GM21381 (cell line): ENCODE data around the gene TPST1.
"Not testable (repeated sequence)": the region's sequence is repeated elsewhere in the genome, so short reads cannot be mapped to it uniquely, and the experiment has no call there.

ENCODE experiments used
- ATAC-seq: cut with Tn5 transposase; IDR thresholded peaks from one replicate; pipeline ENCODE4 v1.9.1; 2021; ENCODE audit warnings: mild to moderate bottlenecking, moderate library complexity; ENCODE audit not compliant: unreplicated experiment

The TPST1 gene

DNA sequence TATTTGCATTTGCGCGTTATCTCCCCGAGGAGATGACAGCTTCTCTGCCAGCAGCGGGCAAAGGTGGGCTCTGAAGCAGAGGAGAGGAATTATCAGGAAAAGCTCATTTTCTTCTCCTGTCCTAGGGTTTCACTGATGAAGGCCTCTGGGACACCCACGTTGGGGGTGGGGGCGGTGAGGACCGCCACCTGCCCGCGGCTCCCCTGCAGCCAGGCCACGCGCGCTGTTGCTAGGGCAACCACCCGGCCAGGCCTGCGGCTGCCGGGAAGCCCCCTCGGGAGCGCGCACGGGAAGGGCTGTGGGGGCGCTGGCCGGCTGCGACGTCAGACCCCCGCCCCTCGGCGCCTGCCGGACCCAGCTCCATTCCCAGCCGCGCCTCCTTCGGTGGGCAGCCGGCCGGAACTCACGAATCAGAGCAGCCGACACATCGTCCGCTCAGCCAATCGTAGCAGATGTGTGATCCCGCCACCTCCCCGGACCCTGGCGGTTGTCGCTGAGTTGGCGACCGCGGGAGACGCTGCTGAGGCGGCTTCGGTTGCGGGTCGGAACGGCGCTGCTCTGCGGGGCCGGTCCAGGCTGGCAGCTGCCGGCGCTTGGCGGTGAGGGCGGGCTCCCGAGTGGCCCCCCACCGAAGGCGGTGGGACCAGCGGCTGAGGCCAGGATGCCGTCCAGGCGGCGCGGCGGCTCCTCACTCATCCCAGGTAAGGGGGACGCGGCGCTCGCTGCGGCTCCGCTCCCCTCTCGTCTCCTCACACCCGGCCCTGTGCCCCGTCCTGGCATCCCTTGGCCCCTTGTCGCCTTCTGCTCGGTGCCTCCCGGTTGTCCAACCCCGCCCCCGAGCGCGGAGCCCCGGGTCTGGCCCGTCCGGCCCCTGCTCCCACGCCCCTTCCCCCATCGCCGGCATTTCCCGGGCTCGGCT is at the start of gene TPST1:
TPST1 (plus strand) TSS at position 513 of the 919 bp plus-strand sequence. CDS start 35,092 bp downstream, outside the sequence.
- peak; percentile 95 for ATAC-seq

- ATAC-seq = not testable (repeated sequence)
These were observed 49.1 kb upstream of the TPST1 start for GRCh38 chr7:66156035-66156434.

- ATAC-seq = no peak
These were observed 48.1 kb upstream of the TPST1 start for GRCh38 chr7:66157060-66157459.

DNA sequence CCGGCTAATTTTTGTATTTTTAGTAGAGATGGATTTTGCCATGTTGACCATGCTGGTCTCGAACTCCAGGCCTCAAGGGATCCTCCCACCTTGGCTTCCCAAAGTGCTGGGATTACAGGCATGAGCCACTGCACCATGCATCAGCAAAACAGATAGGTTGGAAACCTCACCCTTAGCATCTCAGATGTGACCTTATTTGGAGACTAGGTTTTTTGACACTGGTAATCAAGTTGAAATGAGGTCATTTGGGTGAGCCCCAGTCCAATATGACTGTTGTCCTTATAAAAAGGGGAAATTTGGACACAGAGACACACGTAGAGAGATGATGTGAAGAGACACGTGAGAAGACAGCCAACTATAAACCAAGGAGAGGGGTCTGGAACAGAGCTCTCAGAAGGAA is 42.5 kb upstream of the TPST1 start:
- no peak for ATAC-seq

DNA sequence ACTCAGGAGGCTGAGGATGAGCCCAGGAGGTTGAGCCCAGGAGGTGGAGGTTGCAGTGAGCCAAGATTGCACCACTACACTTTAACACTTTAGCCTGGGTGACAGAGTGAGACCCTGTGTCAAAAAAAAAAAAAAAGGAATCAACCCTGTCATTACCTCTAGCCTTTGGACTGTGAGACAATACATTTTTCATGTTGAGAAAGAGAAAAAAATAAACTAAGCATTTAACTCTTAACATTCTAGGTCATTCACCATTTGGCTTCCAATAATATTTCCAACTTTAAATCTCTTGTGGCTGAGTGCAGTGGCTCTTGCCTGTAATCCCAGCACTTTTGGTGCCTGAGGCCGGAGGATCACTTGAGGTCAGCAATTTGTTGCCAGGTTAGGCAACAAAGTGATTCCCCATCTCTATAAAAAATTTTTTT is 41.9 kb upstream of the TPST1 start:
- ATAC-seq = no peak

DNA sequence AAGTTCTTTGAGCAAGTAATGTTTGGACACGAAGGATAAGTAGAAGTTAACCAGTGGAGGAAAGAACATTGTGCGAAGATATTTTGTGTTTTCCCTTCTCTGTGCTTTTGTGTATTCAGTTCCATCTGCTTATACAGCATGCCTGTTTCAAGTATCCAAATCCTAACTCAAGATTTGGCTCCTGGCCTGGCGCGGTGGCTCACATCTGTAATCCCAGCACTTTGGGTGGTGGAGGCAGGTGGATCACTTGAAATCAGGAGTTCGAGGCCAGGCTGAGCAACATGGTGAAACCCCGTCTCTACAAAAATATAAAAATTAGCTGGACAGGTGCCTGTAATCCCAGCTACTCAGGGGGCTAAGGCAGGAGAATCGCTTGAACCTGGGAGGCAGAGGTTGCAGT is 40.8 kb upstream of the TPST1 start:
- no peak for ATAC-seq

GRCh38 chr7:66167773-66168387 is 37.3 kb upstream of the TPST1 start:
- no peak for ATAC-seq

- ATAC-seq = no peak
These were observed 35.5 kb upstream of the TPST1 start for GRCh38 chr7:66169616-66170015.

GRCh38 chr7:66170309-66171231 is 34.6 kb upstream of the TPST1 start:
- no peak for ATAC-seq

- not testable (repeated sequence) for ATAC-seq
These were observed 32.4 kb upstream of the TPST1 start for GRCh38 chr7:66172536-66173401.

DNA sequence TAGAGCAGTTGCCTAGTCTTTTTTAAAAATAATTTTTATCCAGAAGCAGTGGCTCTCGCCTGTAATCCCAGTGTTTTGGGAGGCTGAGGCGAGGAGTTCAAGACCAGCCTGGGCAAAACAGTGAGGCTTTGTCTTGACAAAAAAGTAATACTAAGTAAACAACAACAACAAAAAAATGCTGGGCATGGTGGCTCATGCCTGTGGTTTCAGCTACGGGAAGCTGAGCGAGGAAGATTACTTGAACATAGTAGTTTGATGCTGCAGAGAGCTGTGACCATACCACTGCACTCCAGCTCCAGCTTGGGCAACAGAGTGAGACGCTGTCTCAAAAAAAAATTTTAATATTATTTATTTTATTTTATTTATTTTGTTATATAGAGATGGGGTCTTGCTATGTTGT is 31.3 kb upstream of the TPST1 start:
- ATAC-seq = no peak

- not testable (repeated sequence) for ATAC-seq
These were observed 30.1 kb upstream of the TPST1 start for GRCh38 chr7:66175006-66175405.

DNA sequence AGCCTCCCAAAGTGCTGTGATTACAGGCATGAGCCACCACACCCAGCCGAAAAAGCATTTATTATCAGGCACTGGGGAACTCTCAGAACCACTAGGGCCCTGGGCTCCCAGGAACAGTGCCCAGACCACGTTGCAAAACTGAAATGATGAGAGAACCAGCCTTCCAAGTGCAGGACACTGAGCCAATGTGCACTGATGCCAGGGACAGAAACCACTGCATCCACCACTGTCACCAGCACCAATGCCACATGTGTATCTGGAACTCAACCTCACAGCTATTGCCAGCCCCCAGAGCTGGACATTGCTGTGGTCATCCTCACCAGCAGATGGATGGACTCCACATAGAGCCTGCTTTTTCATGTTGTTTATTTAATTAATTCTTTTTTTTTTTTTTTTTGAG is 28.2 kb upstream of the TPST1 start:
- ATAC-seq = no peak

DNA sequence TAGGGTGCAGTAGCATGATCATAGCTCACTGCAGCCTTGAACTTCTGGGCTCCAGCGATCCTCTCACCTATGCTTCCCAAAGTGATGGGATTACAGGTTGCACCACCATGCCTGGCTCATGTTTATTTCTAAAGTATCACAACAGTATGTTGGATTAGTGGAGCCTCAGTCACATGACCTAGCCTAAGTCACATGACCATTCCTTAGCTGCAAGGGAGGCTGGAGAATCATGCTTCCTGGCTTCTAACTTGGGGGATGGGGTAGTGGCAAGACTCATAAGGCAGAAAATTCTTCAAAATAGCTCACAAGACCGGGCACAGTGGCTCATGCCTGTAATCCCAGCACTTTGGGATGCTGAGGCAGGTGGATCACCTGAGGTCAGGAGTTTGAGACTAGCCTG is 26.9 kb upstream of the TPST1 start:
- no peak for ATAC-seq

DNA sequence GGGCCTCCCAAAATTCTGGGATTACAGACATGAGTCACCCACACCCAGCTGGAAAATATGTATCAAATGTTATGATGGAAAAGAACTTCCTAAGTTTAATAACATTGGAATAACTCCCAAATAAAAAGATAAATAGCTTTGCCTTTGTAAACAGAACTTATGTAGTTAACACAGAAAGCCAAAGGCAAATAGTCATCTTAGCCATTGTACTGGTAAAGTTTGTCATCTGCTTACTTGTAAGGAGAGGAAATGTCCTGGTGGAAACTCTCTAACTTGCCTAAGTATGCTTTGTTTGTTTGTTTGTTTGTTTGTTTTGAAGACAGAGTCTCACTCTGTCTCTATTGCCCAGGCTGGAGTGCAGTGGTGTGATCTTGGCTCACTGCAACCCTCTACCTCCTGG is 23.8 kb upstream of the TPST1 start:
- ATAC-seq = no peak

DNA sequence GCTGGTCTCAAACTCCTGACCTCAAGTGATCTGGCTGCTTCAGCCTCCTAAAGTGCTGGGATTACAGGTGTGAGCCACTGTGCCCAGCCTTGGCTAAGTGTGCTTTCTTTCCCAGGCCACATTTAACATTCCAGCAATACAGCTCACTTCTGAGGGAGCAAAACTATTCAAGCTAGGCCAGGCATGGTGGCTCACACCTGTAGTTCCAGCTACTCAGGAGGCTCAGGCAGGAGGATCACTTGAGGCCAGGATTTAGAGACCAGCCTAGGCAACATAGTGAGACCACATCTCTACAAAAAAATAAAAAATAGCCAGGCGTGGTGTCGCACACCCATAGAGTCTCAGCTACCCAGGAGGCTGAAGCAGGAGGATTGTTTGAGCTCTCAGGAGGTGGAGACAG is 23.3 kb upstream of the TPST1 start:
- ATAC-seq = no peak

- no peak for ATAC-seq
These were observed 22.2 kb upstream of the TPST1 start for GRCh38 chr7:66182920-66183319.

GRCh38 chr7:66183700-66184099 is 21.4 kb upstream of the TPST1 start:
- ATAC-seq = no peak

- no peak for ATAC-seq
These were observed 19.4 kb upstream of the TPST1 start for GRCh38 chr7:66185680-66186187.

GRCh38 chr7:66186991-66187390 is 18.1 kb upstream of the TPST1 start:
- ATAC-seq = no peak
